GM12891 (cell line): ENCODE data around the gene CFAP74.

Experiments
- POLR2A ChIP-seq: IDR thresholded peaks from 2 replicates; pipeline ENCODE4 v1.6.1; 2011; ENCODE audit warnings: low read depth, low read length, control low read depth
- POLR2AphosphoS5 ChIP-seq: IDR thresholded peaks from 2 replicates; pipeline ENCODE4 v1.6.1; 2011; ENCODE audit warnings: low read depth, low read length, control low read depth
- TAF1 ChIP-seq: IDR thresholded peaks from 2 replicates; pipeline ENCODE4 v1.6.1; 2011; ENCODE audit warnings: low read depth, low read length, control low read depth

DNA sequence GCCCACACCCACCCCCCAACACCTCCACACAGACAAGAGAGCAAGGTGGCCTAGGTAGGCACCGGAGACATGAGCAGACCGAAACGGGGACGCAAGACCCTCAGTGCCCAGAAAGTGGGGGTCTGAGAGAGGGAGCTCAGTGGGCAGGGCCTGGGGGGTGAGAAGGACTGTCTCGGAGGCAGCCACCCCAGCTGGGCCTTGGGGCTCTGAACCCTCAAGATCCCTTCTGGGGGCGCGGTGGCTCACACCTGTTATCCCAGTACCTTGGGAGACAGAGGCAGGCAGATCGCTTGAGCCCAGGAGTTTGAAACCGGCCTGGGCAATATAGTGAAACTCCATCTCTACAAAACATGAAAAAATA lies 103.6 kb downstream of the CFAP74 start:
- TF ChIP-seq POLR2A (no peak), POLR2AphosphoS5 (no peak), TAF1 (no peak)
